ENCODE measurements around the gene TPP1.

The TPP1 gene

GRCh38 chr11:6640985-6641701, 21.9 kb upstream of the TPP1 start:
- no peak overlapping the region for H3K4me3 Mint-ChIP-seq
- H3K9me3 Mint-ChIP-seq: no peaks in the 10 kb centered on the region
- peaks cover 7% of the 10 kb centered on the region for H3K4me1 Mint-ChIP-seq
- no peaks in the 10 kb centered on the region for H3K27me3 Mint-ChIP-seq
- DNase-seq (ENCODE audit: low spot score in 2 of 2) (no peak), ATAC-seq (replicated peaks; ENCODE audit: extremely low read depth, poor library complexity, severe bottlenecking) (no peak)
- no peak overlapping the region for H3K27ac Mint-ChIP-seq (ENCODE audit: low read depth)
- no peaks in the 10 kb centered on the region for H3K36me3 Mint-ChIP-seq (ENCODE audit: insufficient read depth)

GRCh38 chr11:6640036-6640984, 21.1 kb upstream of the TPP1 start:
- Mint-ChIP-seq H3K27me3 (no peaks in the 10 kb centered on the region), H3K27ac (ENCODE audit: low read depth) (no peak overlapping the region), H3K9me3 (no peaks in the 10 kb centered on the region), H3K4me3 (no peak overlapping the region), H3K36me3 (ENCODE audit: insufficient read depth) (no peaks in the 10 kb centered on the region), H3K4me1 (peaks cover 6% of the 10 kb centered on the region)
- no peak for ATAC-seq (replicated peaks; ENCODE audit: extremely low read depth, poor library complexity, severe bottlenecking)
- no peak for DNase-seq (ENCODE audit: low spot score in 2 of 2)

GRCh38 chr11:6638429-6638828, 19.2 kb upstream of the TPP1 start:
- Mint-ChIP-seq H3K27me3 (no peaks in the 10 kb centered on the region), H3K36me3 (ENCODE audit: insufficient read depth) (no peaks in the 10 kb centered on the region), H3K4me1 (no peaks in the 10 kb centered on the region), H3K9me3 (no peaks in the 10 kb centered on the region), H3K4me3 (no peak overlapping the region), H3K27ac (ENCODE audit: low read depth) (no peak overlapping the region)
- ATAC-seq (replicated peaks; ENCODE audit: extremely low read depth, poor library complexity, severe bottlenecking) (no peak), DNase-seq (ENCODE audit: low spot score in 2 of 2) (no peak)

- H3K9me3 Mint-ChIP-seq: no peaks in the 10 kb centered on the region
- H3K4me1 Mint-ChIP-seq: no peaks in the 10 kb centered on the region
- no peak overlapping the region for H3K27ac Mint-ChIP-seq (ENCODE audit: low read depth)
- no peak overlapping the region for H3K4me3 Mint-ChIP-seq
- no peak for DNase-seq (ENCODE audit: low spot score in 2 of 2)
- no peaks in the 10 kb centered on the region for H3K27me3 Mint-ChIP-seq
- H3K36me3 Mint-ChIP-seq (ENCODE audit: insufficient read depth): no peaks in the 10 kb centered on the region
- no peak for ATAC-seq (replicated peaks; ENCODE audit: extremely low read depth, poor library complexity, severe bottlenecking)
Observed at GRCh38 chr11:6637871-6638270, 18.6 kb upstream of the TPP1 start.

GRCh38 chr11:6636480-6636879, 17.3 kb upstream of the TPP1 start:
- ATAC-seq (replicated peaks; ENCODE audit: extremely low read depth, poor library complexity, severe bottlenecking) (no peak), DNase-seq (ENCODE audit: low spot score in 2 of 2) (no peak)
- Mint-ChIP-seq H3K4me1 (no peaks in the 10 kb centered on the region), H3K36me3 (ENCODE audit: insufficient read depth) (no peaks in the 10 kb centered on the region), H3K4me3 (no peak overlapping the region), H3K27ac (ENCODE audit: low read depth) (no peak overlapping the region), H3K9me3 (no peaks in the 10 kb centered on the region), H3K27me3 (no peaks in the 10 kb centered on the region)

- ATAC-seq (replicated peaks; ENCODE audit: extremely low read depth, poor library complexity, severe bottlenecking) (no peak), DNase-seq (ENCODE audit: low spot score in 2 of 2) (no peak)
- Mint-ChIP-seq H3K4me3 (no peak overlapping the region), H3K9me3 (no peaks in the 10 kb centered on the region), H3K4me1 (no peaks in the 10 kb centered on the region), H3K27me3 (no peaks in the 10 kb centered on the region), H3K36me3 (ENCODE audit: insufficient read depth) (no peaks in the 10 kb centered on the region), H3K27ac (ENCODE audit: low read depth) (no peak overlapping the region)
Observed at GRCh38 chr11:6635082-6635932, 16.1 kb upstream of the TPP1 start.

- Mint-ChIP-seq H3K9me3 (no peaks in the 10 kb centered on the region), H3K27me3 (no peaks in the 10 kb centered on the region), H3K36me3 (ENCODE audit: insufficient read depth) (peaks cover 4% of the 10 kb centered on the region), H3K27ac (ENCODE audit: low read depth) (no peak overlapping the region), H3K4me3 (no peak overlapping the region), H3K4me1 (no peaks in the 10 kb centered on the region)
- ATAC-seq (replicated peaks; ENCODE audit: extremely low read depth, poor library complexity, severe bottlenecking) (no peak), DNase-seq (ENCODE audit: low spot score in 2 of 2) (no peak)
Observed at GRCh38 chr11:6634534-6634933, 15.3 kb upstream of the TPP1 start.

- DNase-seq (ENCODE audit: low spot score in 2 of 2): no peak
Observed at GRCh38 chr11:6633422-6634408, 14.5 kb upstream of the TPP1 start.

GRCh38 chr11:6632116-6633073, 13.2 kb upstream of the TPP1 start:
- Mint-ChIP-seq H3K4me1 (peaks cover 11% of the 10 kb centered on the region), H3K27ac (ENCODE audit: low read depth) (no peak overlapping the region), H3K27me3 (no peaks in the 10 kb centered on the region), H3K4me3 (no peak overlapping the region), H3K36me3 (ENCODE audit: insufficient read depth) (peaks cover 5% of the 10 kb centered on the region), H3K9me3 (no peaks in the 10 kb centered on the region)
- DNase-seq (ENCODE audit: low spot score in 2 of 2) (no peak), ATAC-seq (replicated peaks; ENCODE audit: extremely low read depth, poor library complexity, severe bottlenecking) (no peak)

More at GRCh38 chr11:6633422-6634408, 14.5 kb upstream of the TPP1 start:
- Mint-ChIP-seq H3K36me3 (ENCODE audit: insufficient read depth) (peaks cover 5% of the 10 kb centered on the region), H3K4me3 (no peak overlapping the region), H3K4me1 (no peaks in the 10 kb centered on the region), H3K27ac (ENCODE audit: low read depth) (no peak overlapping the region), H3K9me3 (no peaks in the 10 kb centered on the region), H3K27me3 (no peaks in the 10 kb centered on the region)
- no peak for ATAC-seq (replicated peaks; ENCODE audit: extremely low read depth, poor library complexity, severe bottlenecking)

- Mint-ChIP-seq H3K9me3 (no peaks in the 10 kb centered on the region), H3K4me1 (peaks cover 12% of the 10 kb centered on the region), H3K27ac (ENCODE audit: low read depth) (no peak overlapping the region), H3K27me3 (no peaks in the 10 kb centered on the region), H3K36me3 (ENCODE audit: insufficient read depth) (peaks cover 5% of the 10 kb centered on the region), H3K4me3 (no peak overlapping the region)
- DNase-seq (ENCODE audit: low spot score in 2 of 2): no peak
- ATAC-seq (replicated peaks; ENCODE audit: extremely low read depth, poor library complexity, severe bottlenecking): no peak
Observed at GRCh38 chr11:6631361-6631890, 12.2 kb upstream of the TPP1 start.
